Neural crest cell (in vitro differentiated cells): ENCODE data around the gene EVL. TPM values are rescaled to one million over a fixed set of nuclear protein-coding genes. Genes with fewer than 3 reads are reported as not detected.

ENCODE experiments used
- DNase-seq: peaks from one replicate; pipeline ENCODE4 v3.0.0; 2021; ENCODE audit warnings: low read depth, mixed read lengths, low spot score
- H3K27ac Mint-ChIP-seq: one replicate; pipeline ENCODE4 v1.8.0; 2021; ENCODE audit warnings: mild to moderate bottlenecking, mixed read lengths; ENCODE audit not compliant: unreplicated experiment
- H3K27me3 Mint-ChIP-seq: 2 replicates; pipeline ENCODE4 v1.8.0; 2021; ENCODE audit warnings: low read depth, mild to moderate bottlenecking, mixed read lengths
- H3K36me3 Mint-ChIP-seq: 2 replicates; pipeline ENCODE4 v1.8.0; 2021; ENCODE audit warnings: low read depth, mild to moderate bottlenecking, mixed read lengths
- H3K4me1 Mint-ChIP-seq: 2 replicates; pipeline ENCODE4 v1.8.0; 2021; ENCODE audit warnings: mixed read lengths
- H3K4me3 Mint-ChIP-seq: one replicate; pipeline ENCODE4 v1.8.0; 2021; ENCODE audit warnings: mild to moderate bottlenecking, mixed read lengths
- H3K9me3 Mint-ChIP-seq: 2 replicates; pipeline ENCODE4 v1.8.0; 2021; ENCODE audit warnings: mixed read lengths
- total RNA-seq: library from RNA; stranded (reverse); gene quantifications from 2 replicates; pipeline ENCODE4 v1.2.1, GENCODE V29; 2021
- TF ChIP-seq, protein P1 (sequence below): fragments of 200-600 bp; sonication (generic); conservative IDR thresholded peaks from 2 replicates; pipeline ENCODE4 v1.5.0; 2021; ENCODE audit warnings: antibody characterized with exemption, mild to moderate bottlenecking

The EVL gene
- total RNA-seq, 1 donor from 2014 or later, result 218 TPM

- DNase-seq, result peak; percentile 90
- Mint-ChIP-seq H3K4me1 (peaks cover 31% of the 10 kb centered on the region), H3K4me3 (no peak overlapping the region), H3K27ac (peak overlapping the region; percentile 63), H3K9me3 (no peaks in the 10 kb centered on the region), H3K36me3 (peaks cover 4% of the 10 kb centered on the region), H3K27me3 (no peaks in the 10 kb centered on the region)
- TF ChIP-seq, protein P1, sequence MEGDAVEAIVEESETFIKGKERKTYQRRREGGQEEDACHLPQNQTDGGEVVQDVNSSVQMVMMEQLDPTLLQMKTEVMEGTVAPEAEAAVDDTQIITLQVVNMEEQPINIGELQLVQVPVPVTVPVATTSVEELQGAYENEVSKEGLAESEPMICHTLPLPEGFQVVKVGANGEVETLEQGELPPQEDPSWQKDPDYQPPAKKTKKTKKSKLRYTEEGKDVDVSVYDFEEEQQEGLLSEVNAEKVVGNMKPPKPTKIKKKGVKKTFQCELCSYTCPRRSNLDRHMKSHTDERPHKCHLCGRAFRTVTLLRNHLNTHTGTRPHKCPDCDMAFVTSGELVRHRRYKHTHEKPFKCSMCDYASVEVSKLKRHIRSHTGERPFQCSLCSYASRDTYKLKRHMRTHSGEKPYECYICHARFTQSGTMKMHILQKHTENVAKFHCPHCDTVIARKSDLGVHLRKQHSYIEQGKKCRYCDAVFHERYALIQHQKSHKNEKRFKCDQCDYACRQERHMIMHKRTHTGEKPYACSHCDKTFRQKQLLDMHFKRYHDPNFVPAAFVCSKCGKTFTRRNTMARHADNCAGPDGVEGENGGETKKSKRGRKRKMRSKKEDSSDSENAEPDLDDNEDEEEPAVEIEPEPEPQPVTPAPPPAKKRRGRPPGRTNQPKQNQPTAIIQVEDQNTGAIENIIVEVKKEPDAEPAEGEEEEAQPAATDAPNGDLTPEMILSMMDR, result peak; percentile 93
Measured at GRCh38 chr14:100108042-100108825, 43.0 kb downstream of the EVL start.

- H3K36me3 Mint-ChIP-seq, result peaks cover 4% of the 10 kb centered on the region
- no peaks in the 10 kb centered on the region for H3K27me3 Mint-ChIP-seq
- peaks cover 39% of the 10 kb centered on the region for H3K4me1 Mint-ChIP-seq
Measured at GRCh38 chr14:100108840-100109593, 43.8 kb downstream of the EVL start.

GRCh38 chr14:100109594-100109955, 44.4 kb downstream of the EVL start:
- DNase-seq, result no peak
- Mint-ChIP-seq H3K27ac (no peak overlapping the region), H3K9me3 (no peaks in the 10 kb centered on the region), H3K36me3 (peaks cover 4% of the 10 kb centered on the region), H3K4me1 (peaks cover 39% of the 10 kb centered on the region), H3K4me3 (no peak overlapping the region), H3K27me3 (no peaks in the 10 kb centered on the region)
- TF ChIP-seq, protein P1, result no peak

More at GRCh38 chr14:100108840-100109593, 43.8 kb downstream of the EVL start:
- TF ChIP-seq, protein P1, result no peak
- no peak overlapping the region for H3K27ac Mint-ChIP-seq
- DNase-seq, result no peak
- no peaks in the 10 kb centered on the region for H3K9me3 Mint-ChIP-seq
- no peak overlapping the region for H3K4me3 Mint-ChIP-seq

DNA sequence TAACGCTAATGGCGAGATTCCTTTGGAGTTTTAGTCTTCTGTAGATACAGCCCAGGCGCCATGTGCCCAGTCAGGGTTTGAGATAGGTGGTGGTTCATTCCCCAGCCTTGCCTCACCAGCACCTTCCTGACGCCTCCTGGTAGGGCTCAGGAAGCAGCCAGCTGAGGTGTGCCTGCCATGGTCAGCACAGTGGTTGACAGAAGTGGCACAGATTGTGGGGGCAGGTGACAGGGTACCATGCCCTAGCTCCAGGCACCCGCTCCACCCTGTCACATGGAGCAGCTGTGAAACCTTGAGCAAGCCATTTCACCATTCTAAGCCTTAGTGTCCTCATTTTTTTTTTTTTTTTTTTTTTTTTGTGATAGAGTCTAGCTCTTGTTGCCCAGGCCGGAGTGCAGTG, 45.6 kb downstream of the EVL start:
- no peak overlapping the region for H3K4me3 Mint-ChIP-seq
- DNase-seq, result no peak
- H3K36me3 Mint-ChIP-seq, result peaks cover 4% of the 10 kb centered on the region
- H3K27me3 Mint-ChIP-seq, result no peaks in the 10 kb centered on the region
- TF ChIP-seq, protein P1, result no peak
- H3K4me1 Mint-ChIP-seq, result peaks cover 51% of the 10 kb centered on the region
- H3K27ac Mint-ChIP-seq, result no peak overlapping the region
- no peaks in the 10 kb centered on the region for H3K9me3 Mint-ChIP-seq

DNA sequence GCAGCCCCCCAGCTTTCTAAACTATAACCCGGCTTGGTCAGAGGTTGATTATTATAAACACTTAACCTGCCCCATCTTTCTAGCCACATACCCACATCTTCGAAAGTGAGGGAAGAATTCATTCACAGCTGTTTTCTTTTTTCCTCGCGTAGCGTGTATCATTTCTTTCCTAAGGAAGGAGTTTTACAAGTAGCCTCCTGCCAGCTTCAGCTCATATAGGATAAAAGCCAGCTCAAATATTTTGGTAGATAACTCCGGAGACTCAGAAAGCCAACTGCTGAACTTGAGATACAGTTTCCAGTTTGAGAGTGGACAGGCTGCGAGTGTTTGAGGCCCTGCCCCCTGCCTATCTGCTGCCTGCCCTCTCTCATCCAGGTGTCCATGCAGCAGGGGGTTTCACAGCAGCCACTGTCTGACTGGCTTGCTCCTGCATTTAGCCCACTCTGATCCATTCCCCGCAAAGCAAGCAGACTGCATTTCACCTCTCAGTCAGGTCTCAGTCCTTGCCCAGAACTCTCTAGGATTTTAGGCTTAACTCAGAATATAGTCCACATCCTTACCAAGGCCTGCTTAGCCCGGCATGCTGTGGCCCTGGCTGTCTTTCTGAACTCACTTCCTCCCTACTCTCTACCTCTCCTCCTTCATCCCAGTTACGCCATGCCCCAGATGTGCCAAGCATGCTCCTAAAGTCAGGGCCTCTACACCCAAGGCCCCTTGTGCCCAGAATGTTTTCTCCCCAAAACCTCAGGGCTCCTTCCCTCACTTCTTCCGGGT, 46.9 kb downstream of the EVL start:
- TF ChIP-seq, protein P1, result no peak
- H3K27ac Mint-ChIP-seq, result peak overlapping the region; percentile 10
- H3K36me3 Mint-ChIP-seq, result peaks cover 4% of the 10 kb centered on the region
- no peak overlapping the region for H3K4me3 Mint-ChIP-seq
- no peak for DNase-seq
- H3K9me3 Mint-ChIP-seq, result no peaks in the 10 kb centered on the region
- no peaks in the 10 kb centered on the region for H3K27me3 Mint-ChIP-seq
- H3K4me1 Mint-ChIP-seq, result peaks cover 54% of the 10 kb centered on the region
